Muscle layer of duodenum (tissue), 2 donors: ENCODE data around the gene ID3.
A peak's percentile ranks its signal among the peaks of the same experiment; 100 is the strongest.

ENCODE experiments used
- H3K27ac ChIP-seq: one replicate; pipeline ENCODE4 v1.7.0; 2013; ENCODE audit warnings: mild to moderate bottlenecking, low read length
- H3K27me3 ChIP-seq: one replicate; pipeline ENCODE4 v1.7.0; 2013; ENCODE audit warnings: low read depth, mild to moderate bottlenecking, control low read depth, low read length
- H3K36me3 ChIP-seq, 2 donors: one replicate each; pipeline ENCODE4 v1.7.0; 2013; ENCODE audit warnings: low read length in 2 of 2, control low read depth in 1 of 2, mild to moderate bottlenecking in 1 of 2; ENCODE audit not compliant: insufficient read depth in 2 of 2, control insufficient read depth in 1 of 2
- H3K4me1 ChIP-seq, 2 donors: one replicate each; pipeline ENCODE4 v1.7.0; 2013; ENCODE audit warnings: low read length in 2 of 2, mild to moderate bottlenecking in 2 of 2, control low read depth in 1 of 2, moderate library complexity in 1 of 2; ENCODE audit not compliant: insufficient read depth in 2 of 2, control insufficient read depth in 1 of 2
- H3K4me3 ChIP-seq, 2 donors: one replicate each; pipeline ENCODE4 v1.7.0; 2013; ENCODE audit warnings: low read length in 2 of 2, low read depth in 1 of 2, mild to moderate bottlenecking in 1 of 2
- H3K9me3 ChIP-seq, 2 donors: one replicate each; pipeline ENCODE4 v1.7.0; 2013; ENCODE audit warnings: low read length in 2 of 2, control low read depth in 1 of 2, mild to moderate bottlenecking in 1 of 2; ENCODE audit not compliant: control insufficient read depth in 1 of 2
- donor health status: healthy.

ID3 gene

GRCh38 chr1:23555270-23555985 lies 3.9 kb downstream of the ID3 start:
- Histone ChIP-seq H3K36me3 (peaks cover 0 to 10% of the 10 kb centered on the region in 2 donors), H3K4me3 (peak overlapping the region; percentile 66 to 89), H3K9me3 (no peaks in the 10 kb centered on the region), H3K27ac (peak overlapping the region; percentile 91), H3K4me1 (peaks cover 17 to 36% of the 10 kb centered on the region in 2 donors), H3K27me3 (no peaks in the 10 kb centered on the region)

DNA sequence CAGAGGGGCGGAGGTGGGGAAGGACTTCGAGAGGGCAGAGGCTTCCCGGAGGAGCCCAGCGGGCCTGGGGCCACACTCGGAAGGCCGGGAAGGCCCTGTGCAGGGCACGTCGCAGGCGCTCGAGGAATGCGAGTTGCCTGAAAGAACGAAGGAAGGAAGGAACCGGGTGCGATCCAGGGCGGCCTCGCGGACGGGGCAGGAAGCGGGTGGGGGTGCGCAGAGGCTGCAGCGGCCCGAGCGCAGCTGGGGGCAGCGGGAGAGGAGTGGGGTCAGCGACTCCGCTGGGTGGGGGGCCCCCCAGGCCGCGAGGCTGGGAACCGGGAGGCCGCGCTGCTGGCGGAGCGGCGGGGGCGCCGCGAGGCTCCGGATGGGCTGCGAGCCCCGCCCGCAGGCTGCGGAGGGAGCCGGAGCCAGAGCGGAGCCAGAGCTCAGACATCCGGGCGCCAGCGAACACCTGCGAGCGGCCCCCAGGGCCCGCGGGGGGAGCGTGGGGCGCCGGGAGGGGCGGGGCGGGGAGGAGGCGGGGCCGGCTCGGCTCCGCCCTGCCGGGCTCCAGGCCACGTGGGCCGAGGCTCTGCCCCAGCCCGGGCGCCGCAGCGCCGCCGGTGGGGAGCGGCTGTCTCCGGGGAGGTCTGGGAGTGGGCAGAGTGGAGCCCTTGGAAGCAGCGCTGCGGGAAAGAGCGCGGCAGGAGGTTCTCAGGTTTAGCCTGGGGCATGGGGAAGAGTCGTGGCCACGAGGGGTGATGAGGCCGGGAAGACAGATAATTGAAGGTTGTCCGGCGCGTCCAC lies 4.6 kb downstream of the ID3 start:
- H3K4me1 ChIP-seq = peaks cover 12 to 30% of the 10 kb centered on the region in 2 donors
- H3K36me3 ChIP-seq = peaks cover 0 to 10% of the 10 kb centered on the region in 2 donors
- H3K9me3 ChIP-seq = no peaks in the 10 kb centered on the region
- H3K4me3 ChIP-seq = peak overlapping the region; percentile 66 to 89
- no peaks in the 10 kb centered on the region for H3K27me3 ChIP-seq
- peak overlapping the region; percentile 91 for H3K27ac ChIP-seq

DNA sequence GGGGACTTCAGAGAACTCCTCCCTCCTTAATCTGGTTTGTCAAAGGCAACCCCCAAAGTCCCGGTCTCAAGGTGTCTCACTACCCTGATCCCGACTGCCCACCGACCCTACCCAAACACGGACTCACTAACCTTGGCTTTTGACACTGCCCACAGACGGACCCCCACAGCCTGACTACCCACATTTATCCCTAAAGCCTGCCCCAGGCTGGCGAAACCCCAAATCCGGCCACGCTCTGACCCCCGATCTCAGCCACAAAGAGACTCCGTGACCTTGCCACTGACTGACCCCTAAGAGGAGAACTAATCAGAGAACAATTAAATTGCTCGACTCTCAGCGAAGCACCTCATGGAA lies 5.2 kb downstream of the ID3 start:
- peaks cover 0 to 10% of the 10 kb centered on the region in 2 donors for H3K36me3 ChIP-seq
- no peaks in the 10 kb centered on the region for H3K27me3 ChIP-seq
- peak overlapping the region; percentile 47 to 57 for H3K4me3 ChIP-seq
- H3K4me1 ChIP-seq = peaks cover 12 to 30% of the 10 kb centered on the region in 2 donors
- no peaks in the 10 kb centered on the region for H3K9me3 ChIP-seq
- peak overlapping the region; percentile 80 for H3K27ac ChIP-seq

DNA sequence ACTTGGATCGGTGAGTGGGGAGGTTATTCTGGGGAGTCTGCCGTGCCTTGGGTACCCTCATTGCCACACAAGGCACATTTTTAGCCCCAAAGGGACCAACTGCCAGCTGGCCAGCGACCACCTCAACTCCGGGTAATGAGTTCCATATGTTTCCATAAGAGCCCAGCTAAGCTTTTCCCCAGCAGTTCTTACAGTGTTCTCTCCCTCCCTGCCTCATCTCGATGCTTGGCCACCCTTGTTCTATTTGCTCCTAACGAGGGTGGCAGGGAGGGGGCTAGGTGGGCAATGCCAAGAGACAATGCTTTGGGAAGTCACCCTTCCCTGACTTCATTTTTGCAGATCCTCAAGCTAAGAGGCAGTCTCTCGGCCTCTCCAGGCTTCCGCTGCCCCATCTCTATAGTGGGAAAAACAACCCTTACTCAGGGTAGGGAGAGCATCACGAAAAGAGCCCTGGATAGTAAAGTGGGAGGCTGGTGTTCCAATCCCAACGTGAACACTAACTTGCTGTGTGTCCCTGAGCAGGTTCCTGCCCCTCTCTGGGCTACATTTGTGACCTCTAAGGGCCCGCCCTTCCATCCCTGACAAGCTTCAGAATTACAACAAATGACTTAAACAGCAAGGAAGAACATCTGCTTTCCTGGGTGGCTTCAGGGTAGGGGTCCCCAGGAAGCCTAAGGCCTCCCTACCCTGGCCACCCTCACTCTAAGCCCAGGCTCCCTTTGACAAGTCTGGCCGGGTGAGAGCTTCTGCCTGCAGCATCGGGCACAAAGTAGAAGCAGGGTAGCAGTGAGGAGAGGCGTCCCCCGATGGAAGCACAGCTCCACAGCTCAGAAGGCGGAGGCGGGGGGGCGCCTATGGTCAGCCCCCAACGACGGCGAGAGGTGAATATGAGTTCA lies 5.8 kb downstream of the ID3 start:
- no peaks in the 10 kb centered on the region for H3K9me3 ChIP-seq
- peak overlapping the region; percentile 80 for H3K27ac ChIP-seq
- peaks cover 0 to 9% of the 10 kb centered on the region in 2 donors for H3K36me3 ChIP-seq
- no peaks in the 10 kb centered on the region for H3K27me3 ChIP-seq
- H3K4me3 ChIP-seq = peak overlapping the region in 1 of 2 donors; percentile 57
- H3K4me1 ChIP-seq = peaks cover 12 to 30% of the 10 kb centered on the region in 2 donors

DNA sequence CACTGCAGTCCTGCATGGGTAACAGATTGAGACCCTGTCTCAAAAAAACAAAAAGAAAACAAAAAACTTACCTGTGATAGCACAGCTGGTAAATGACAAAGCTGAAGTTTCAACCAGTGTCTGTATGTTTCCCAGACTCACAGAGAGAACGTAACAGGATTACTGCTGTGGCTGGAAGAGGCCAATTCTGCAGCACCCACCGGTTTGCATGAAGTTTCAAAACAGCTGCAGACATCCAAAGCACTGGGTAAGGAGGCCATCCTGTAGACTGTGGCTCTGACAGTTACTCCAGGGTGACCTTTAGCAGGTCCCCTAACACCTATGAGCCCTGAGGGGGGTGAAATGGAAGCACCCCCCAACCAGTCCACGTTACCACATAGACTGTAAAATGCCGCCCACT lies 7.5 kb downstream of the ID3 start:
- Histone ChIP-seq H3K27me3 (no peaks in the 10 kb centered on the region), H3K9me3 (no peaks in the 10 kb centered on the region), H3K27ac (no peak overlapping the region), H3K4me1 (peaks cover 12 to 17% of the 10 kb centered on the region in 2 donors), H3K4me3 (no peak overlapping the region), H3K36me3 (peaks cover 0 to 2% of the 10 kb centered on the region in 2 donors)

DNA sequence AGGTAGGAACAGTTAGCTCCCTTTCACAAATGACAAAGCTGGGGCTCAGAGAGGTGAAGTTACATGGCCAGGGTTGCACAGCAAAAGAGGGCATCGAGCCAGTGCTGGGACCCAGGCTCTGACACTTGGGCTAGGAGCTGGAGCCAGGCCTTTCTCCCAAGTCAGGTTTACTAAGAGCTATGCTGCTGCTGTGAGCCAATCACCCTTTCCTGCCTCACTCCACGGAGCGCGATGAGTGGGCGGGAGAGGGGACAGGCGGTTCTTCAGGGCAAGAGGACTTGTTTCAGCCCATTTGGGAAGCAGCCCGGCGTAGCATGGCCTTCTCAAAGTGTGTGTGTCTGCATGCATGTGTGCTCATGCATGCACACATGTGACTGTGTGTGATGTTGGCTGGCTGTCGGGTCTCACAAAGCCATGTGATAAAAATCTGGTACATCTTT lies 10.6 kb downstream of the ID3 start:
- H3K36me3 ChIP-seq = no peaks in the 10 kb centered on the region
- H3K4me1 ChIP-seq = peaks cover 0 to 6% of the 10 kb centered on the region in 2 donors
- H3K9me3 ChIP-seq = no peaks in the 10 kb centered on the region
- H3K4me3 ChIP-seq = no peak overlapping the region
- H3K27me3 ChIP-seq = no peaks in the 10 kb centered on the region
- H3K27ac ChIP-seq = no peak overlapping the region

- H3K27ac ChIP-seq = no peak overlapping the region
- no peaks in the 10 kb centered on the region for H3K27me3 ChIP-seq
- H3K9me3 ChIP-seq = no peaks in the 10 kb centered on the region
- H3K36me3 ChIP-seq = no peaks in the 10 kb centered on the region
- H3K4me3 ChIP-seq = no peak overlapping the region
- peaks cover 0 to 5% of the 10 kb centered on the region in 2 donors for H3K4me1 ChIP-seq
Measured at GRCh38 chr1:23546897-23547584, 12.3 kb downstream of the ID3 start.

- Histone ChIP-seq H3K27me3 (no peaks in the 10 kb centered on the region), H3K4me1 (peaks cover 0 to 5% of the 10 kb centered on the region in 2 donors), H3K27ac (no peak overlapping the region), H3K36me3 (no peaks in the 10 kb centered on the region), H3K9me3 (no peaks in the 10 kb centered on the region), H3K4me3 (no peak overlapping the region)
Measured at GRCh38 chr1:23545851-23546250, 13.4 kb downstream of the ID3 start.

- H3K4me1 ChIP-seq = peaks cover 0 to 8% of the 10 kb centered on the region in 2 donors
- H3K27me3 ChIP-seq = no peaks in the 10 kb centered on the region
- no peaks in the 10 kb centered on the region for H3K36me3 ChIP-seq
- H3K4me3 ChIP-seq = no peak overlapping the region
- no peaks in the 10 kb centered on the region for H3K9me3 ChIP-seq
- H3K27ac ChIP-seq = no peak overlapping the region
Measured at GRCh38 chr1:23544444-23545389, 14.6 kb downstream of the ID3 start.
